Measurements from ENCODE around the gene SUSD6.
"Not testable (repeated sequence)": the region's sequence is repeated elsewhere in the genome, so short reads cannot be mapped to it uniquely, and the experiment has no call there.

The SUSD6 gene

GRCh38 chr14:69593018-69593677 lies 18.2 kb upstream of the SUSD6 start:
- peak; percentile 71 for DNase-seq (ENCODE audit: low read depth)

GRCh38 chr14:69594846-69595245 lies 16.6 kb upstream of the SUSD6 start:
- DNase-seq (ENCODE audit: low read depth), result no peak

- DNase-seq (ENCODE audit: low read depth), result no peak
These were observed 16.1 kb upstream of the SUSD6 start for GRCh38 chr14:69595336-69595735.

GRCh38 chr14:69599431-69599830 lies 12.0 kb upstream of the SUSD6 start:
- DNase-seq (ENCODE audit: low read depth), result not testable (repeated sequence)

GRCh38 chr14:69600304-69600891 lies 11.0 kb upstream of the SUSD6 start:
- no peak for DNase-seq (ENCODE audit: low read depth)

- DNase-seq (ENCODE audit: low read depth), result no peak
These were observed 5.7 kb upstream of the SUSD6 start for GRCh38 chr14:69605738-69606137.

GRCh38 chr14:69606258-69607184 lies 4.9 kb upstream of the SUSD6 start:
- peak; percentile 38 for DNase-seq (ENCODE audit: low read depth)

- no peak for DNase-seq (ENCODE audit: low read depth)
These were observed 1.1 kb upstream of the SUSD6 start for GRCh38 chr14:69610020-69610873.

- peak; percentile 34 for DNase-seq (ENCODE audit: low read depth)
These were observed 573 bp upstream of the SUSD6 start for GRCh38 chr14:69610874-69611171.

GRCh38 chr14:69612014-69612782 lies 802 bp downstream of the SUSD6 start:
- DNase-seq (ENCODE audit: low read depth), result peak; percentile 32

- no peak for DNase-seq (ENCODE audit: low read depth)
These were observed 1.4 kb downstream of the SUSD6 start for GRCh38 chr14:69612783-69613130.

GRCh38 chr14:69613312-69614073 lies 2.1 kb downstream of the SUSD6 start:
- no peak for DNase-seq (ENCODE audit: low read depth)

- no peak for DNase-seq (ENCODE audit: low read depth)
These were observed 3.2 kb downstream of the SUSD6 start for GRCh38 chr14:69614592-69614991.

GRCh38 chr14:69615121-69615495 lies 3.7 kb downstream of the SUSD6 start:
- no peak for DNase-seq (ENCODE audit: low read depth)

GRCh38 chr14:69615496-69616407 lies 4.4 kb downstream of the SUSD6 start:
- DNase-seq (ENCODE audit: low read depth), result peak; percentile 84

- no peak for DNase-seq (ENCODE audit: low read depth)
These were observed 5.0 kb downstream of the SUSD6 start for GRCh38 chr14:69616408-69616773.

GRCh38 chr14:69617796-69618195 lies 6.4 kb downstream of the SUSD6 start:
- no peak for DNase-seq (ENCODE audit: low read depth)

- DNase-seq (ENCODE audit: low read depth), result no peak
These were observed 7.6 kb downstream of the SUSD6 start for GRCh38 chr14:69619012-69619411.

GRCh38 chr14:69620211-69620611 lies 8.8 kb downstream of the SUSD6 start:
- no peak for DNase-seq (ENCODE audit: low read depth)

- DNase-seq (ENCODE audit: low read depth), result no peak
These were observed 9.6 kb downstream of the SUSD6 start for GRCh38 chr14:69620981-69621380.
